Peyer's patch (tissue), 4 donors: ENCODE data around the gene NTF3. TPM values are rescaled to one million over a fixed set of nuclear protein-coding genes. Genes with fewer than 3 reads are reported as not detected.

Experiments used
- DNase-seq, 3 donors: peaks; one replicate each; pipeline ENCODE4 v3.0.0-alpha.2; 2017 to 2019
- H3K27ac ChIP-seq, 4 donors: fragments of 200-600 bp; sonication (generic); one replicate each; pipeline ENCODE4 v1.5.1; 2016 to 2019
- H3K27me3 ChIP-seq, 2 donors: fragments of 200-600 bp; sonication (generic); one replicate each; pipeline ENCODE4 v1.5.1; 2019
- H3K36me3 ChIP-seq, 3 donors: fragments of 200-600 bp; sonication (generic); one replicate each; pipeline ENCODE4 v1.5.1; 2016 to 2019
- H3K4me1 ChIP-seq, 4 donors: fragments of 200-600 bp; sonication (generic); one replicate each; pipeline ENCODE4 v1.5.1; 2016 to 2019
- H3K4me3 ChIP-seq, 4 donors: fragments of 200-600 bp; sonication (generic); 1 replicate in 3 of 4; 2 replicates in 1 of 4; pipeline ENCODE4 v1.5.1; 2016 to 2019; ENCODE audit warnings: mild to moderate bottlenecking in 1 of 4
- H3K9me3 ChIP-seq, 4 donors: fragments of 200-600 bp; sonication (generic); one replicate each; pipeline ENCODE4 v1.5.1; 2016 to 2019; ENCODE audit warnings: mild to moderate bottlenecking in 1 of 4
- POLR2A ChIP-seq, 2 donors: fragments of 450-650 bp; IDR thresholded peaks; one replicate each; pipeline ENCODE4 v1.5.1; 2017; ENCODE audit warnings: antibody characterized with exemption in 2 of 2, mild to moderate bottlenecking in 2 of 2, moderate library complexity in 2 of 2
- total RNA-seq, 4 donors: library from RNA; depleted of rRNA; stranded (reverse); fragments of >200 nt; gene quantifications; one replicate each; pipeline ENCODE4 v1.1.0, GENCODE V29; 2016
- TF ChIP-seq, protein P1 (sequence below), 6 experiments: fragments of 450-650 bp in 4 of 6; fragments of 200-600 bp in 2 of 6; sonication (generic) in 1 of 6; IDR thresholded peaks; one replicate each; pipeline ENCODE4 v1.5.1; 2017 to 2019; ENCODE audit warnings: antibody characterized with exemption in 6 of 6, mild to moderate bottlenecking in 3 of 6, moderate library complexity in 1 of 6

NTF3 gene
- total RNA-seq, 4 donors from 2014 or later = 1.4 TPM; not detected in 3

DNA sequence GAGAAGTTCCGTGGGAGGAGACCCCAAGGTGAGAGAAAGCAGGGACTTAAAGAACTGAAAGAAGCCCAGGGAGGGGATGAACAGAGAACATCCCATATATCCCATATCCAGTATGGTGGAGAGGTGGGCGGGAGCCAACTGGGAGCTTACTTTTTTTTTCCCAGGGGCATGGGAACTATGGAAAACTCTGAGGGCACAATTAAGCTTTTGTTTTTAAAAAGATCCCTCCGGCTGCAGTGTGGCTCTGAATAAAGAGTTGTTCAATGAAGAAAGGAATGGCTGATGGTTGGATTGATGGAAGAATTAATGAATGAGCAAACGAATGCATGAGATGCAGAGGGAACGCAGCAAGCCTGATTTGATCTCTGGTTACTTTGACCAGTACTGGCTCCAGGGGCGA, 12.6 kb downstream of the NTF3 start:
- H3K27ac ChIP-seq = no peak overlapping the region
- H3K27me3 ChIP-seq = no peaks in the 10 kb centered on the region
- no peaks in the 10 kb centered on the region for H3K36me3 ChIP-seq
- H3K9me3 ChIP-seq = no peaks in the 10 kb centered on the region
- DNase-seq = no peak
- no peak overlapping the region for H3K4me3 ChIP-seq
- H3K4me1 ChIP-seq = no peaks in the 10 kb centered on the region
- no peak for TF ChIP-seq POLR2A (IDR thresholded peaks at IDR 0.05)
- TF ChIP-seq, protein P1, sequence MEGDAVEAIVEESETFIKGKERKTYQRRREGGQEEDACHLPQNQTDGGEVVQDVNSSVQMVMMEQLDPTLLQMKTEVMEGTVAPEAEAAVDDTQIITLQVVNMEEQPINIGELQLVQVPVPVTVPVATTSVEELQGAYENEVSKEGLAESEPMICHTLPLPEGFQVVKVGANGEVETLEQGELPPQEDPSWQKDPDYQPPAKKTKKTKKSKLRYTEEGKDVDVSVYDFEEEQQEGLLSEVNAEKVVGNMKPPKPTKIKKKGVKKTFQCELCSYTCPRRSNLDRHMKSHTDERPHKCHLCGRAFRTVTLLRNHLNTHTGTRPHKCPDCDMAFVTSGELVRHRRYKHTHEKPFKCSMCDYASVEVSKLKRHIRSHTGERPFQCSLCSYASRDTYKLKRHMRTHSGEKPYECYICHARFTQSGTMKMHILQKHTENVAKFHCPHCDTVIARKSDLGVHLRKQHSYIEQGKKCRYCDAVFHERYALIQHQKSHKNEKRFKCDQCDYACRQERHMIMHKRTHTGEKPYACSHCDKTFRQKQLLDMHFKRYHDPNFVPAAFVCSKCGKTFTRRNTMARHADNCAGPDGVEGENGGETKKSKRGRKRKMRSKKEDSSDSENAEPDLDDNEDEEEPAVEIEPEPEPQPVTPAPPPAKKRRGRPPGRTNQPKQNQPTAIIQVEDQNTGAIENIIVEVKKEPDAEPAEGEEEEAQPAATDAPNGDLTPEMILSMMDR (IDR thresholded peaks at IDR 0.05) = no peak

- H3K4me1 ChIP-seq = no peaks in the 10 kb centered on the region
- DNase-seq = no peak
- TF ChIP-seq, protein P1 (IDR thresholded peaks at IDR 0.05) = no peak
- no peak for TF ChIP-seq POLR2A (IDR thresholded peaks at IDR 0.05)
- H3K36me3 ChIP-seq = no peaks in the 10 kb centered on the region
- no peaks in the 10 kb centered on the region for H3K27me3 ChIP-seq
- H3K27ac ChIP-seq = no peak overlapping the region
- no peak overlapping the region for H3K4me3 ChIP-seq
- H3K9me3 ChIP-seq = no peaks in the 10 kb centered on the region
These were observed 15.4 kb downstream of the NTF3 start for GRCh38 chr12:5447320-5447719.

GRCh38 chr12:5451251-5451650, 19.3 kb downstream of the NTF3 start:
- no peak for DNase-seq
- no peak for TF ChIP-seq POLR2A (IDR thresholded peaks at IDR 0.05)
- TF ChIP-seq, protein P1 (IDR thresholded peaks at IDR 0.05) = no peak
- H3K4me3 ChIP-seq = no peak overlapping the region

GRCh38 chr12:5452569-5452968, 20.7 kb downstream of the NTF3 start:
- H3K9me3 ChIP-seq = no peaks in the 10 kb centered on the region
- no peak for TF ChIP-seq POLR2A (IDR thresholded peaks at IDR 0.05)
- TF ChIP-seq, protein P1 (IDR thresholded peaks at IDR 0.05) = no peak
- no peak overlapping the region for H3K4me3 ChIP-seq
- no peak for DNase-seq
- H3K27me3 ChIP-seq = no peaks in the 10 kb centered on the region
- no peaks in the 10 kb centered on the region for H3K36me3 ChIP-seq
- H3K27ac ChIP-seq = no peak overlapping the region
- peaks cover 0 to 6% (median 0%) of the 10 kb centered on the region in 4 donors for H3K4me1 ChIP-seq

More at GRCh38 chr12:5451251-5451650, 19.3 kb downstream of the NTF3 start:
- H3K9me3 ChIP-seq = no peaks in the 10 kb centered on the region
- no peaks in the 10 kb centered on the region for H3K27me3 ChIP-seq
- H3K27ac ChIP-seq = no peak overlapping the region
- H3K36me3 ChIP-seq = no peaks in the 10 kb centered on the region
- peaks cover 0 to under 1% (median 0%) of the 10 kb centered on the region in 4 donors for H3K4me1 ChIP-seq

DNA sequence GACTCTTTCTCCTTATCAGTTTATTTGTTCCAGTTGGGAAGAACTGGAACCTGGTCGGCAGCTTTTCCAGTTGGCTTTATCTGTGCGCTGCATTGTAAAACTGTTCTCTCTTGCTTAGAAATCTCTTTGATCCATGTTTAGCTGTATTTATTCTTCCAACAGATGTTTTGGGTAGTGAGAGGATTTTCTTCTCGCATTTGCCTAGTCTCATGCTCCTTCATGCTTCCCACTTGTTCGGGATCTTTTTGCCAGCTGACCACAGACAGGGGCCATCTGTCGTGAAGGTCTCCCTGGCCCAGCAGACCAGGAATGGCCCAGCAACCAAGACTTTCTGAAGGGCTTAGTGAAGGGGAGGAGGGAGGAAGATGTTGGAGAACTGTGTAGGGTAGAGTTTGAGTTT, 21.6 kb downstream of the NTF3 start:
- no peaks in the 10 kb centered on the region for H3K9me3 ChIP-seq
- no peak overlapping the region for H3K4me3 ChIP-seq
- no peaks in the 10 kb centered on the region for H3K36me3 ChIP-seq
- peaks cover 0 to 6% (median 0%) of the 10 kb centered on the region in 4 donors for H3K4me1 ChIP-seq
- no peak for DNase-seq
- TF ChIP-seq, protein P1 (IDR thresholded peaks at IDR 0.05) = no peak
- TF ChIP-seq POLR2A (IDR thresholded peaks at IDR 0.05) = no peak
- no peaks in the 10 kb centered on the region for H3K27me3 ChIP-seq
- H3K27ac ChIP-seq = no peak overlapping the region

DNA sequence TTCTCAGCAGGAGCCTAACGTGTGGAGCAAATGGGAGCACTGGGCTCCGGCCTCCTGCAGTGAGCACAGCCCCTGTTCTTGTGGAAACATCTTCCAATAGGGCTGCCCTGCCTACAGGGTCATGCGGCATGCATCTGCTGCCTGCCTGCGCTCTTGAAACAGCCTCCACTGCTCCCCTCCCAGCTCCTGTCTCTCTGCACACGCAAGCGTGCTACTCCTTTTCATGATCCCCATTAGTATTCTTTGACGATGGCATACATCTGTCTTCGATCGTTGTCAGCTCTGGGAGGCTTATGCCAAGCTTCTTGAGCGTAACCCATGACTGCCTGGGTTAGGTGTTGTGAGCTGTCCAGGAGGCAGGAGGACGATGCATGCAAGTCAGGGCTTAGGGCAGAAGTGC, 23.1 kb downstream of the NTF3 start:
- Histone ChIP-seq H3K27ac (no peak overlapping the region), H3K9me3 (no peaks in the 10 kb centered on the region), H3K4me3 (no peak overlapping the region), H3K27me3 (no peaks in the 10 kb centered on the region), H3K36me3 (no peaks in the 10 kb centered on the region), H3K4me1 (peaks cover 0 to 6% (median 0%) of the 10 kb centered on the region in 4 donors)
- no peak for DNase-seq
- TF ChIP-seq, protein P1 (IDR thresholded peaks at IDR 0.05) = no peak
- TF ChIP-seq POLR2A (IDR thresholded peaks at IDR 0.05) = no peak
